ENCODE results near the gene MYH15. TPM values are rescaled to one million over a fixed set of nuclear protein-coding genes. Genes with fewer than 3 reads are reported as not detected.
"Not testable (repeated sequence)": the region's sequence is repeated elsewhere in the genome, so short reads cannot be mapped to it uniquely, and the experiment has no call there.

Gene MYH15
- total RNA-seq, 6 donors from 2014 or later = 0.20 to 7.3 (median 0.93) TPM

DNA sequence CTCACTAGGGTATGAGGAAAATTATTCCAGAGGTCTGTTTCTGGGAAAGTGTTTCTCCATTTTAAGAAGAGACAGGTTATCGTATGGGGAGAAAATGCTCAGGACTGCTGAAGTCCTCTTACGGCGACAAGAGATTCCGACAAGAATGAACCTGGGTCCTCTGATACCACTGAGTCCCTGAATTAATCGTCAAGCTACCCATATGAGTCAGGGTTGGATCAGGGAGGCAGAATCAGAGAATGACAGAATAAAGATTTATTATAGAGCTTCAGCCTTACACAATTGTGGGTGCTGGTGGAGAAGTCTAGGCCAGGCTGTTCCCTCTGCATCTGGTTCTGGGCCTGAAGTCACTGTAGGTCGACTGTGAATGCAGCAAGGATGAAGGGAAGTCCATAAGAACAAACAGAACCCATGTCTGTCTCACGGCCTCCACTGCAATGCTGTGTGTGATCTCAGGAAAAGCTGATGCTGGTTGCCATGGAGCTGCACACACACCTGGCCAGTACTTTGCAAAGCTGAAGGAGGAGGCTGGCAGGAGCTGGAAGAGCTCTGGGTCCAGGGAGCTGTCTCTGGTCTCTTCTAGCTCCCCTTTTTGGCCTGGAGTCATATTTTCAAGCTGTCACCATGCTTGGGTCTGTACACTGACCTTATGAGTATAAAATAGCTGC lies 130.1 kb downstream of the MYH15 start:
- H3K9me3 ChIP-seq = no peaks in the 10 kb centered on the region
- no peak for ATAC-seq (ENCODE audit: low FRiP score in 2 of 2)

DNA sequence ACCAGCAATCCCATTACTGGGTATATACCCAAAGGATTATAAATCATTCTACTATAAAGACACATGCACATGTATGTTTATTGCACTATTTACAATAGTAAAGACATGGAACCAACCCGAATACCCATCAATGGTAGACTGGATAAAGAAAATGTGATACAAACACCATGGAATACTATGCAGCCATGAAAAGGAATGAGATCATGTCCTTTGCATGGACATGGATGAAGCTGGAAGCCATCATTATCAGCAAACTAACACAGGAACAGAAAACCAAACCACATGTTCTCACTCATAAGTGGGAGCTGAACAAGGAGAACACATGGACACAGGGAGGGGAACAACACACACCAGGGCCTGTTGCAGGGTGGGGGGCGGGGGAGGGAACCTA lies 131.4 kb downstream of the MYH15 start:
- ATAC-seq (ENCODE audit: low FRiP score in 2 of 2); H3K27me3 ChIP-seq; H3K27ac ChIP-seq; H3K9me3 ChIP-seq; H3K36me3 ChIP-seq; H3K4me1 ChIP-seq; DNase-seq; H3K4me3 ChIP-seq: not testable (repeated sequence)
- 88 to 98% methylated on average over 2 of the region's 2 CpGs for WGBS, 2 donors

More for the DNA sequence above, 130.1 kb downstream of the MYH15 start:
- no peak for TF ChIP-seq EP300 (IDR thresholded peaks at IDR 0.05)
- no peak for TF ChIP-seq CTCF (IDR thresholded peaks at IDR 0.05)
- WGBS, 2 donors = 93% methylated on average over 7 of the region's 7 CpGs
- no peaks in the 10 kb centered on the region for H3K4me1 ChIP-seq
- no peak for DNase-seq
- H3K27me3 ChIP-seq = no peaks in the 10 kb centered on the region
- no peak overlapping the region for H3K4me3 ChIP-seq
- no peak overlapping the region for H3K27ac ChIP-seq
- H3K36me3 ChIP-seq = no peaks in the 10 kb centered on the region

DNA sequence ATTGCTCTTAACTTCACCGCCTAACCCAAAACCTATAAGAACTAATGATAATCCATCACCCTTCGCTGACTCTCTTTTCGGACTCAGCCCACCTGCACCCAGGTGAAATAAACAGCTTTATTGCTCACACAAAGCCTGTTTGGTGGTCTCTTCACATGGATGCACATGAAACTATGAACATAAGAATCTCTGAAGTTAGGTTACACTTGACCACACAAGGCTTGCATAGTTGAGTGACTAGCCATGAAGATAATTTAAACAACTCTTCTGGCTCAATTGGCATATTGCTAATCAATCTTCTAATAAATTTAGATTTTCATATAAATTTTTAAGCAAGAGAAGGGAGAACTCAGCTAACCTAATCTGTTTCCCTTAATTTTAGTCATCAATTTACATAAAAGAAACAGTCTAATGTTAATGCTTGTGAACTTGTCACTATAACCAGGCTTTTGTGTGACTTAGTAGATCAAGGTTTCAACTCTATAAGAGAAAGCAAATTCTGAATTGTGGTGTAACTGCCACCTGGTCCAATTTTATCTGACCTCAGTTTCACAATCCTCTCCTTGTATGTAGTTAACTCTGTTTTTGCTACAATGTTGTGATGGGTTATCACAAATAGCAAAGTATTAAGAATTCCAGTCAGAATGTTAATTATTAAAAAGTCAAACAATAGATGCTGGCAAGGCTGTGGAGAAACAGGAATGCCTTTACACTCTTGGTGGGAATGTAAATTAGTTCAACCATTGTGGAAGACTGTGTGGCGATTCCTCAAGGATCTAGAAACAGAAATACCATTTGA lies 132.0 kb downstream of the MYH15 start:
- Histone ChIP-seq H3K4me1 (no peaks in the 10 kb centered on the region), H3K36me3 (no peaks in the 10 kb centered on the region), H3K27me3 (no peaks in the 10 kb centered on the region), H3K9me3 (no peaks in the 10 kb centered on the region), H3K4me3 (no peak overlapping the region), H3K27ac (no peak overlapping the region)
- TF ChIP-seq POLR2AphosphoS5 (IDR thresholded peaks at IDR 0.05) = no peak
- no peak for TF ChIP-seq EP300 (IDR thresholded peaks at IDR 0.05)
- no peak for TF ChIP-seq POLR2A (IDR thresholded peaks at IDR 0.05)
- no peak for TF ChIP-seq CTCF (IDR thresholded peaks at IDR 0.05)
- DNase-seq = no peak
- 96 to 99% methylated on average over 4 of the region's 4 CpGs for WGBS, 2 donors
- ATAC-seq (ENCODE audit: low FRiP score in 2 of 2) = no peak

- Histone ChIP-seq H3K36me3 (no peaks in the 10 kb centered on the region), H3K9me3 (no peaks in the 10 kb centered on the region), H3K27me3 (no peaks in the 10 kb centered on the region), H3K4me3 (no peak overlapping the region), H3K4me1 (no peaks in the 10 kb centered on the region), H3K27ac (no peak overlapping the region)
- no peak for TF ChIP-seq EP300 (IDR thresholded peaks at IDR 0.05)
- no peak for TF ChIP-seq POLR2A (IDR thresholded peaks at IDR 0.05)
- no peak for TF ChIP-seq CTCF (IDR thresholded peaks at IDR 0.05)
- no peak for TF ChIP-seq POLR2AphosphoS5 (IDR thresholded peaks at IDR 0.05)
- 80 to 96% methylated on average over 1 of the region's 1 CpG for WGBS, 2 donors
- no peak for ATAC-seq (ENCODE audit: low FRiP score in 2 of 2)
- DNase-seq = no peak
Observed at GRCh38 chr3:108377384-108377783, 133.0 kb downstream of the MYH15 start.

- Histone ChIP-seq H3K36me3 (no peaks in the 10 kb centered on the region), H3K27me3 (no peaks in the 10 kb centered on the region), H3K9me3 (no peaks in the 10 kb centered on the region), H3K27ac (no peak overlapping the region), H3K4me3 (no peak overlapping the region), H3K4me1 (no peaks in the 10 kb centered on the region)
- DNase-seq (no peak), ATAC-seq (ENCODE audit: low FRiP score in 2 of 2) (no peak)
- TF ChIP-seq EP300 (IDR thresholded peaks at IDR 0.05) (no peak), CTCF (IDR thresholded peaks at IDR 0.05) (no peak), POLR2AphosphoS5 (IDR thresholded peaks at IDR 0.05) (no peak), POLR2A (IDR thresholded peaks at IDR 0.05) (no peak)
- WGBS, 2 donors = 0 to 88% methylated on average over 1 of the region's 1 CpG
Observed at GRCh38 chr3:108376026-108376425, 134.4 kb downstream of the MYH15 start.

Measured in upper lobe of left lung (tissue), 6 donors.